Activated CD8-positive, alpha-beta memory T cell treated with anti-CD3 and anti-CD28 coated beads, Interleukin-2, amount 50 U/mL, for 1 hour (primary cell): ENCODE results near the gene POLG2.
"Not testable (repeated sequence)": the region's sequence is repeated elsewhere in the genome, so short reads cannot be mapped to it uniquely, and the experiment has no call there.

Source experiments
- DNase-seq: peaks from one replicate; pipeline ENCODE4 v3.0.0-alpha.2; 2020; ENCODE audit errors: extremely low read depth

POLG2 gene

DNA sequence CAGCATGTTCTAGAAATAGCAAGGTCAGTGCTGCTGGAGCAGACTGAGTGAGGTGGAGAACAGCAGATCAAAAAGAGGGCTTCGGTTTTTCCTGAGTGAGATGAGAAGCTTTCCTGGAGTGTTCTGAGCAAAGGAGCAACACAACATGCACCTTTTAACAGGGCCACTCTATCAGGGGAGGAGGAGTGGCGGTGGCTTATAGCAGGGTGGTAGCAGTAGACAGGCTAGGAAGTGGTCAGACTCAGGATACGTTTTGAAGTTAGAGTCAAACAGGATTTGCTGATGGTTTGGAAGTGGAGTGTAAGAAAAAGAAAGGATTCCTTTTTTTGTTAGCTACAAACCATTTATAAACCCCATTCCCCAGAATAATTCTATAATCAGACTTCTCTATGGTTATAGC lies 12.5 kb downstream of the POLG2 start:
- no peak for DNase-seq

DNA sequence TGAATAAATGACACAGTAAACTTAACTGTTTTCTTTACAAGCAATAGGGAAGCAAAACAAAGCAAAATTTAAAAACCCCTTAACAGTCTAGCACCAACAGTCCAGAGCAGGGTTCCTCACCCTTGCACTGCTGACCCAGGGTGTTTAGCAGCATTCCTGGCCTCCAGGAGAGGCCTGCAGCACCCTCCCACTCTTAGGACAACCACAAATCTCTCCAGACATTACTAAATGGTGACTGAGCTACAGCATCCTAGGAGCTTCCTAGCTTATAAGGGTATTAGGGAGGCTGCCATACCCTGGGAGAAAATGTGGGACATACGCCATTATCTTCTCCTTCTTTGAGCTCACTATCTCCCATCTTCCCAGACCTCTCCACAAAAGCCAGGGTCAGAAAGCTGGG lies 15.9 kb downstream of the POLG2 start:
- no peak for DNase-seq

DNA sequence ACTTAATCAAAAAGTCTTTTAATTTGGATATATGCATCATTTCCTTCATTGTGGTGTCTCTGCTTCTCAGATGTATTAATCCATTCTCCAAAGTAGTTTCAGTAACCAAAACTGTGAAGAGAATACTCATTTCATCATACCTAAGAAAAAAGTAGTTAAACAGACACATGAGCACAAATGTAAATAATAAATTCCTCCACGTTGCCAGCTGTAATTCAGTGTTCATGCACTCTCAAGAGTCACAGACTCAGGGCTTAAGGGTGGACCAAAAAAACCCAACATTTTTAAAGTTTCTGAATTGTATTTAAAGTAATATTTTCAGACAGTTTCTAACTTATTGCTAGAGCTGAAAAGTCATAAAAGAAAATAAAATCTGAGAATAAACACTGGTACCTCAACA lies 19.0 kb downstream of the POLG2 start:
- no peak for DNase-seq

DNA sequence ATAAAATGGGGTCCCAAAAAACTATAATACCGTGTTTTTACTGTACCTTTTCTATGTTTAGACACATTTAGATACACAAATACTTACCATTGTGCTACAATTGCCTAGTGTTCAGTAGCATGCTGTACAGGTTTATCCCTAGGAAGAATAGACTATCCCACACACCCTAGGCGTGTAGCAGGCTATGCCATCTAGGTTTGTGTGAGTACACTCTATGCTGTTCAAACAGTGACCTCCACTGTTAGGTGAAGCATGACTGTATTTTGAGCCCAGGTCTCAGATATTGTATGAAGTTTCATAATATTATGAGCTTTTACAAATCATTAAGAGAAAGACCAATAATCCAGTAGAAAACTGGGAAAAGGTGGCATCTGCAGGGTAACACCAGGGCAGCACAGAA lies 24.3 kb downstream of the POLG2 start:
- DNase-seq = no peak

DNA sequence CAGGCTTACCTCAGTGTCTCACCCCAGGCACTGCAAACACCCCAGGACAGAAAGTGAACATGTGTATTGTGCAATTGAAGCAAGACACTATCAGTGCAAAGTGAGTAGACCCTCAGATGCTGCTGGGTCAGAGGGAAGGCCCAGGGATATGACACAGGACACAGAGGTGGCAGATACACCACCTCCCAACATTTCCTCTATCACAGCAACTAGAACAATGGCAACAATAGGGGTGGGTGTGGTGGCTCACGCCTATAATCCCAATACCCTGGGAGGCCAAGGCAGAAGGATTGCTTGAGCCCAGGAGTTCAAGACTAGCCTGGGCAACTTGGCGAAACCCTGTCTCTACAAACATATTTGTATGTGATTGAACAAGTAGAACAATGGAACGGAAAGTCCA lies 25.4 kb downstream of the POLG2 start:
- no peak for DNase-seq

DNA sequence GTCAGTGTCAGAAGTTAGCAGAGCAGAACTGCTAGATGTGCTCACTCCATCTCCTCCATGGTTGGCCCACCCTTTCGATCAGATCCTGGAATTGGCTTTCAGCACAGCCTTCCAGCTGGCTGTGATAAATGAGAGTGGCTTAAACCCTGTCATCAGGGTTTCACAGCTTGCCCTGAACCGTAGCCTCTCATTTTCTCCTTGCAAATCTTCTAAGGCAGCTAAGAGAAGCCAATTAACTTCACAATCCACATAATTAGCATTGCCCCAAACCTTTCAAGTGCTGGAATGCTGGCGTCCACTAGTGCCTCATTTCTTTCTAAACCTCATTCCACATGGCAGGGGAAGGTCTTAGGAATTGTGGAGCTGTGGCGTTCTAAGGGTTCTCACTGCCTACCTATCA lies 26.2 kb downstream of the POLG2 start:
- no peak for DNase-seq

DNA sequence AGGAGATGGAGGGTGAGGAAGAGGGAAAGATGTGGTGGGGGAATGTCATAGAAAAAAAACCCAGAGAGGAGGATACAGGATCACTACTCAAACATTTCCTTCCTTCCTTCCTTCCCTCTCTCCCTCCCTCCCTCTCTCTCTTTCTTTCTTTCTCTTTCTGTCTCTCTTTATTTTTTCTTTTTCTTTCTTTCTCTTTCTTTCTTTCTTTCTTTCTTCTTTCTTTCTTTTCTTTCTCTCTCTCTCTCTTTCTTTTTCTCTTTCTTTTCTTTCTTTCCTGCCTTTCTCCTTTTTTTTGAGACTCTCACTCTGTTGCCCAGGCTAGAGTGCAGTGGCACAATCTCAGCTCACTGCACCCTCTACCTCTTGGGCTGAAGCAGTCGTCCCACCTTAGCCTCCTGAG lies 30.0 kb downstream of the POLG2 start:
- DNase-seq = not testable (repeated sequence)

DNA sequence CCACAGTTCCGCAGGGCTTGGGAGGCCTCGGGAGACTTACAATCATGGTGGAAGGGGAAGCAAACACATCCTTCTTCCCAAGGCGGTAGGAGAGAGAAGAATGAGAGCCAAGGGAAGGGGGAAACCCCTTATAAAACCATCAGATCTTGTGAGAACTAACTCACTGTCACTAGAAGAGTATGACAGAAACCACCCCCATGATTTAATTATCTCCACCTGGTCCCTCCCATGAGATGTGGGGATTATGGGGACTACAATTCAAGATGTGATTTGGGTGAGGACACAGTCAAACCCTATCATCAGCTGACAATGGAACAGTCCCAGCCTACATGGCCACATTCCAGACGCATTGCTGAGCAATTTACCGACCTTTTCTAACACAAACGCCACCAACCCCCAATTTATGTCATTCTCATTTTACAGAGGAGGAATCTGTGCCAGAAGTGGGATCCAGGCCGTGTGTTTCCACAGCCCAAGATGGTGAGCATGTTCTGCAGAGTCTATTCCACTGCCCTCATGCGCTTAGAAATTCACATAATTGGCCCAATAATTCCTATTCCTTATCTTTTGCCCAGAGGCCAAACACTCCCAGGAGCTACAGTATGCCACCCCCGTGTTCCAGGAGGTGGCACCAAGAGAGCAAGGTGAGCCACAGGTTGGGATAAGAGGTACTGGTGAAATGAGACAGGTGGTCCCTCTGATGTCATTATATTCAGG lies 30.7 kb downstream of the POLG2 start:
- DNase-seq = no peak

DNA sequence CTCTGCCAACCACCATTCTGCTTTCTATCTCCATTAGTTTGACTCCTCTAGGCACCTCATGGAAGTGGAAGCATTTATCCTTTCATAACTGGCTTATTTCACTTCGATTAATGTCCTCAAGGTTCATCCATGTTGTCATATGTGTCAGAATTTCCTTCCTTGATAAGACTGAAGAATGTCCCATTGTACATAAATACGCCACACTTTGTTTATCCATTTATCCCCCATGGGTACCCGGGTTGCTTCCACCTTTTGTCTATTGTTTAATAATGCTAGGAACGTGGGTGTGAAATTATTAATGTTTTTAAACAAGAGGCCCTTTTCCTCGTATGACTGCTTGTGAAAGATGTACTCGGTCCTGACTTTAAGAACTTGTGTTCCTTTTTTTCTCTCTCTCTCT lies 35.1 kb downstream of the POLG2 start:
- no peak for DNase-seq

DNA sequence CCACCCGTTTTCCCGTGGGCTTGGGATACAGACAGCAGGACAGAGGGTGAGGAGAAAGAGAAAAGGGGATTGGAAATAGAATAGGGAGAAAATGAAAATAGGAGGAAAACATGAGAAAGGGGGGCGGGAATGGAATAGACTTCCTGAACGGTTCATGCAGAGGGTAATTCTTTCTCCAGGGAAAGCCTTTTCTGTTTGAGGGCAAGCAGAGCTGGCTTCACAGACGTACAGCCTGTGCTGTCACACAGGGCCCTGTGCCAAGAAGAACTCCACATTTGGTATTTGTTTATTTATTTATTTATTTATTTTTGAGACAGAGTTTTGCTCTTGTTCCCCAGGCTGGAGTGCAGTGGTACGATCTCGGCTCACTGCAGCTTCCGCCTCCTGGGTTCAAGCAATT lies 35.9 kb downstream of the POLG2 start:
- no peak for DNase-seq

DNA sequence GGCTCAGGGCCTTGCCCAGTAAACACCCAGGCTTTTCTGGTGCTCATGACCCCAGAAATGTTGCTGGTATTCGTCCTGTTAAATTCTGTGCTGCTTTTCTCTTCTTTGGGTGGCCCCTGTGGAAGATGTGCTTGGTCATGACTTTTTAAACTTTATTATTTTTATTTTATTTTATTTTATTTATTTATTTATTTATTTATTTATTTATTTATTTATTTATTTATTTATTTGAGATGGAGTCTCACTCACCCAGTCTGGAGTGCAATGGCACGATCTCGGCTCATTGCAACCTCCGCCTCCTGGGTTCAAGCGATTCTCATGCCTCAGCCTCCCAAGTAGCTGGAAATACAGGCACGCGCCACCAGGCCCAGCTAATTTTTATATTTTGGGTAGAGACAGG lies 37.0 kb downstream of the POLG2 start:
- DNase-seq = not testable (repeated sequence)

DNA sequence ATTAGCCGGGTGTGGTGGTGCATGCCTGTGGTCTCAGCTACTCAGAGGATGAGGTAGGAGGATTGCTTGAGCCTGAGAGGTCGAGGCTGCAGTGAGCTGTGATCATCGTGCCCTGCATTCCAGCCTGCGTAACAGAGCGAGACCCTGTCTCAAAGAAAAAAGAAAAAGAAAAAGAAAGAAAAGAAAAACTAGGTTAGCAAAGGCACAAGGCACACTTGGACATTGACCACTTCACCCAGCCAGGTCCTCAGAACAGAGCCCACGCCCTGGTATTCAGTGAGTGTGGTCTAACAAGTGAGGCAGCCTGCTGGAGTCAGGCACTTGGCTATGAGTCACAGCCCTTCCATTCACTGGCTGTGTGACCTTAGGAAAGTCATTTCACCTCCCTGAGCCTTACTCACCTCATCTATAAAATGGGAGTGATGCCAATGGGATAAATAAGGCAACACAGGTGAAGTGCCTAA lies 37.5 kb downstream of the POLG2 start:
- DNase-seq = no peak

DNA sequence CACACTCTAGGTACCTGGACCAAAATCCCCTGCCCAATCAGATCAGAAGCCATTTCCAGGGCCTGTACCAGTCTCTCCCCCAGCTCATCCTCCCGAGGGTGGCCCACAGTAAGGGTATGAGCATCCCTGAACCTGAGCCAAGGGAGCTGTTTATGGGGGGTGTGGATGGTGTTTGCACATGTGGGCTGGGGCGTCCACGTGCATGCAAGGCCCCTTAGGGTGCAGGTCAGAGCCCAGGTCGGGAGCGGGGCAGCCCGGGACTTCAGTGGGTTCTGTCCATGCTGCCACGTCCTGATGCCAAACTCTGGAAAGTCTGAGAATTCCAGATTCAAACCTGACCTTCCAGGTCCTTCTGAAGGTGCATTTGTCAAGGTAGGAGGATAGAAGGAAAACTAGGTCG lies 38.1 kb downstream of the POLG2 start:
- no peak for DNase-seq

DNA sequence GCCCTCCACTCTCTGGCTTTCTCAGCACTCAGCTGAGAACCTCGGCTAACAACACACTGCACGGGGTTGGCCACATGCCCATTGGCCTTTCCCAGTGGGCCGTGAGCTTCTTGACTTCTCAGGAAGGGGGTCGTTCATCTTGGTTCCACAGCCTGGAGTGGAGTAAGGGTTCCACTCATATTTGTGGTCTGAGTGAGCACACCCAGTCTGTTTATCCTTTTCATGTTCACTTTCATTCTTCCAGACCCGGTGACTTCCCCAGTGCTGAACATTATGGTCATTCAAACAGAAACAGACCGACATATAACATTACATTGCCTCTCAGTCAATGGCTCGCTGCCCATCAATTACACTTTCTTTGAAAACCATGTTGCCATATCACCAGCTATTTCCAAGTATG lies 39.7 kb downstream of the POLG2 start:
- DNase-seq = no peak

DNA sequence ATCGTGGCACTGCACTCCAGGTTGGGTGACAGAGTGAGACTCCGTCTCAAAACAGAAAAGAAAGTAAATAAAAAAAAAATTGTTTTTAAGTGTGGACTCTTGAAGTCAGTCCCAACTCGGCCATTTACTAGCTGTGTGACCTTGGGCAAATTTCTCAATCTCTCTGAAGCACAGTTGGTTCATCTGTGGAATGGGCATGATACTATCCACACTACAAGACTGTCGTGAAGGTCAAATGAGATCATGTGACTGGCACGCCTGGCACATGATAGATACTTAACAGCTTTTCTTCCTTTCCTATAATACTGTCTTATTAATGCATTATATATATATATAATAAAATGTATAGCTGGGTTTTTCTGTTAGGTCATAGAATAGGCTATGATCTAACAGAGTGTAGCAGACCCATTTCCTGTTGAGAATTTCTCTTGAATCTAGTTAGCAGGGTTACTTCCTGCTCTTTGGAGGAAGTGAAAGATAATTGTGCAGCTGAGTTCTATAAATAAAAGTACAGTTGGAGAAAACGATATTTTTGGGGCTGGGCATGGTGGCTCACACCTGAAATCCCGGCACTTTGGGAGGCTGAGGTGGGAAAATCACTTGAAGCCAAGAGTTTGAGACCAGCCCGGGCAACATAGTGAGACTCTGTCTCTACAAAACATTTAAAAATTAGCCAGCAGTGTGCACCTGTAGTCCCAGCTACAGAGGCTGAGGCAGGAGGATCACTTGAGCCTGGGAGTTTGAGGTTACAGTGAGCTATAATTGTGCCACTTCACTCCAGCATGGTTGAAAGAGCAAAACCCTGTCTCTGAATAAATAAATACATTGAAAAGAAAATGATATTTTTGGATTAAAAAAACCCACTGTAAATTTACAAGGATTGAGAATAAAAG lies 40.6 kb downstream of the POLG2 start:
- no peak for DNase-seq

DNA sequence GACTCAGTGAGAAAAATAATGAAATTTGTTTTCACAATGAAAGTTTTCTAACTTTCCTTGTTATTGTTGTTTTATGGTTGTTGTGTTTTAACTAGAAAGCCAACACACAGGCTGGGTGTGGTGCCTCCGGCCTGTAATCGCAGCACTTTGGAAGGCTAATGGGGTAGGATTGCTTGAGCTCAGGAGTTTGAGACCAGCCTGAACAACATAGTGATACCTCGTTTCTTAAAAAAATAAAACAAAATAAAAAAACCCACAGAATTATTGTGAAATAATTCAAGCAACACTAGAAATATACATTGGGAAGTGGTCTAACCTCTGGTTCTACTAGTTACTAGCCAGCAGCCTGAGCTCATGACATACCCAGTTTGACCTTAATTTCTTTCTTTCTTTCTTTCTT lies 47.3 kb downstream of the POLG2 start:
- DNase-seq = no peak

DNA sequence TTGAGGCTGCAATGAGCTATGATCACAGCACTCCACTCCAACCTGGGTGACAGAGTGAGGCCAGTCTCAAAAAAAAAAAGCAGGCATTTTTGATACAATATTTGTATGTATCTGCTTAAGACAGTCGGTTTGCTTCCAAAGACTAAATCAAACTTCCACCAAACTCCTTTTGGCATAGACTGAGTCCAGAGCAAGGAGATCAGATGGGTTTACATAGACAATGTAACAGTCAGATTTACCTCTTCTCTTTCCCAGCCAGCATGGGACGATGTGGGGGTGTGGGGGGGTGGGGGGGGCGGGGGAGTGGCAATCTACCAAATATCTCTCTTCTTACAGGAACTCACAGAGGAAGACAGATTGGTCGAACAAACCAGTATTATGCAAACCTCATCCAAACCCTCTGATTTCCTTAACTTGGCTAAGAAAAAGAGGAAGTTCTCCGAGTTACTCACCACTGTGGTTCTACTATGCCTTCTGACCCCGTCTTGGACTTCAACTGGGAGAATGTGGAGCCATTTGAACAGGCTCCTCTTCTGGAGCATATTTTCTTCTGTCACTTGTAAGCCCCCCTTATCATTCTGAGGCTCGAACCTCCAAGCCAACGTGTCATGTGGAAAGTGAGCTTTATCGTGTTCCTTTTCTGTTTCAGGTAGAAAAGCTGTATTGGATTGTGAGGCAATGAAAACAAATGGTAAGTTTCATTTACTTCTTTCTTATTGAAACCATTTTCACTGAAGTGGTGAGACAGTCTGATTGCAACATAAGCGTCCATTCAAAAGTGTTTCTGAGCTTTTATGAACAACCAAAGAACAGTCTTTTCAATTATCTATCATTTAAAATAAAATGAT lies 48.0 kb downstream of the POLG2 start, which contains the start of gene MILR1:
MILR1 (plus strand) TSS at position 451 of the 848 bp plus-strand sequence; CDS start at position 505, 54 bp downstream.
- no peak for DNase-seq

DNA sequence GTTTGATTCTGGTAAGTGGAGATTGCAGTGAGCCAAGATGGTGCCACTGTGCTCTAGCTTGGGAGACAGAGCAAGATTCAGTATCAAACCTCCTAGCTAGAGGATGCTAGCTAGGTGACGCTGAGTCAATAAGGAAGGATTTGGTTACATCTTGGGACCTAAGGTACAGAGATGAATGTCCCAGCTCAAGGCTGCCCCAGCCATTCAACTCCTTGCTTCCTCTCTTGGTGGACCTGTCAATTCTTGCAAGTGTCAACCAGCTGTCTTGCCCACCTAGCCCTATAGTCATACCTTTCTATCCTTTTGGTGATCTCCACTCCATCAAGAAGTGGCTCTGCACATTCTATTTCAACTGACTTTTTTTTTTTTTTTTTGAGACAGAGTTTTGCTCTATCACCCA lies 49.3 kb downstream of the POLG2 start:
- no peak for DNase-seq

DNA sequence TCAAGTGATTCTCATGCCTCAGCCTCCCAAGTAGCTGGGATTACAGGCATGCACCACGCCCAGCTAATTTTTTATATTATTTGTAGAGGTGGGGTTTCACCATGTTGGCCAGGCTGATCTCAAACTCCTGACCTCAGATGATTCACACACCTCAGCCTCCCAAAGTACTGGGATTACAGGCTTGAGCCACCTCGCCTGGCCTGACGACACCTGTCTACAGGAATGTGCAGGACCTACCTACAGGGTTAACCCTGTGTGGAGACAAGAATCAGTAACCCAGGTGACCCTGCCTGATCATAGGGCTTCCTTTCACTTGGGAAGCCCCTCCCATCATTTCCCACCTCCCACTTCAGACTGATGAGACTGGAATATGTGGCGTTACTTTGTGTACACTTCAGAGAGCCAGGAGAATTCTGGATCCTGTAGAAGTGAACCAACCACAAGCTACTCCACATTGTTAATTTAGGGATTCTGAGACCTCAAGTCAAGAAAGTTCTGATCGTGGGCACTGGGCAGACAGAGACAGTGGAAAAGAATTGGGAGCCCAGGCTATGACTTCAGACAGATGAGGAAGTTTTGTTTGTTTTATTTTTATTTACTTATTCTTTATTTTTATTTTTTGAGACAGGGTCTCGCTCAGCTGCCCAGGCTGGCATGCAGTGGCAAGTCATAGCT lies 53.6 kb downstream of the POLG2 start:
- DNase-seq = no peak

DNA sequence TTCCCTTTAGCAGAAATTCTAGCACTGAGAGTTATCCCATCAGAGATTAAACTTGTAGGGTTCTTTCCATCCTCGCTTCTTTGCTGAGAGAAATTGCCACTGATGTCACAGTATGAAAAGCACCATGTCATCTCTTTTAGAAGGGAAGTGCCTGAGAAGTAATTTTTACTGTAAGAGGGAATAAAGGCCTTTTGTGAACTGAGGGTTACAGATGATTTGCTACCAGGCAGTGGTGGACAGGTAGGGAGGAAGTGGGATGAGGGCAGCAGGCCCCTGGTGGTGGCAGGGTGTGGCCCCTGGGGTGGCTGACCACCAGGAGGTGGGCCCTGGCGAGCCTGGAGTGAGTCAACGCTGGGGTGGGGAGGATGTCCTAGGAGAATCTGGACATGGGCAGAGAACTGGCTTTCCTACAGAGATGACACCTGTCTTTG lies 54.3 kb downstream of the POLG2 start:
- DNase-seq = no peak

DNA sequence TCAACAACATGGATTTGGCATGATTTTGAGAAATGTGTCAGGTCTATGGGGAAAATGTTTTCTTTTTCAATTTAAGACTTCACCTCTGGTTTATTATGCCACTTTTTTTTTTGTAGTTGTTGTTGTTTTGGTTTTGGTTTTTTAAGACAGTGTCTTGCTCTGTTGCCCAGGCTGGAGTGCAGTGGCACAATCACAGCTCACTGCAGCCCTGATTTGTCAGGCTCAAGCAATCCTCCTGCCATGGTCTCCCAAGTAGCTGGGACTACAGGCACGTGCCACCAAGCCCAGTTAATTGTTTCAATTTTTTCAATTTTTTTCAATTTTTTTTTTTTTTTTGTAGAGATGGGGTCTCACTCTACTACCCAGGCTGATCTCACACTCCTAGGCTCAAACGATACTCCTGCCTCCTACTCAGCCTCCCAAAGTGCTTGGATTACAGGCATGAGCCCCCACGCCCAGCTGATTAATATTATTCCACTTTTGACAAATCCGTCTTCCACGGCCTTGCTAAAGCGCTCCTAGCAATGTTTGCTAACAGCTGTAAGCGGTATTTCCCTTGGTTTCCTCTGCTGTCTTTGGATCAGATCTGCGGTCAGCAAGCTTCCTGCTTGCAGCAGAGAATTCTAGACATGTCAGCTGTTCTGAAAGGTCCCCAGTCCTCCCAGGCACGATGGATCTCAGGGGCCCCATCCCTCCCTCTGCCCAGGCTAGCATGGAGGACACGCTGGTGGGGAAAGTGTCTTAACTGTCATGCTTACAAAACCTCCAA lies 54.9 kb downstream of the POLG2 start:
- DNase-seq = no peak
